ENCODE data around the gene ZBTB14. TPM values are rescaled to one million over a fixed set of nuclear protein-coding genes. Genes with fewer than 3 reads are reported as not detected.

ZBTB14 gene
- total RNA-seq, 1 donor from 2014 or later, result 8.8 TPM

GRCh38 chr18:5297597-5297996 is 2.1 kb upstream of the ZBTB14 start:
- intact Hi-C loops (cut with DNase I), result loop anchor here (5.0 kb wide), 1 partner anchor 60 kb away; no protein-coding TSS in a partner anchor
- H3K9me3 ChIP-seq, result no peaks in the 10 kb centered on the region
- no peak for TF ChIP-seq POLR2AphosphoS5 (IDR thresholded peaks at IDR 0.05; ENCODE audit: insufficient read depth in 1 of 2, low read depth in 1 of 2)
- TF ChIP-seq POLR2A (IDR thresholded peaks at IDR 0.05), result no peak
- TF ChIP-seq, protein P1, sequence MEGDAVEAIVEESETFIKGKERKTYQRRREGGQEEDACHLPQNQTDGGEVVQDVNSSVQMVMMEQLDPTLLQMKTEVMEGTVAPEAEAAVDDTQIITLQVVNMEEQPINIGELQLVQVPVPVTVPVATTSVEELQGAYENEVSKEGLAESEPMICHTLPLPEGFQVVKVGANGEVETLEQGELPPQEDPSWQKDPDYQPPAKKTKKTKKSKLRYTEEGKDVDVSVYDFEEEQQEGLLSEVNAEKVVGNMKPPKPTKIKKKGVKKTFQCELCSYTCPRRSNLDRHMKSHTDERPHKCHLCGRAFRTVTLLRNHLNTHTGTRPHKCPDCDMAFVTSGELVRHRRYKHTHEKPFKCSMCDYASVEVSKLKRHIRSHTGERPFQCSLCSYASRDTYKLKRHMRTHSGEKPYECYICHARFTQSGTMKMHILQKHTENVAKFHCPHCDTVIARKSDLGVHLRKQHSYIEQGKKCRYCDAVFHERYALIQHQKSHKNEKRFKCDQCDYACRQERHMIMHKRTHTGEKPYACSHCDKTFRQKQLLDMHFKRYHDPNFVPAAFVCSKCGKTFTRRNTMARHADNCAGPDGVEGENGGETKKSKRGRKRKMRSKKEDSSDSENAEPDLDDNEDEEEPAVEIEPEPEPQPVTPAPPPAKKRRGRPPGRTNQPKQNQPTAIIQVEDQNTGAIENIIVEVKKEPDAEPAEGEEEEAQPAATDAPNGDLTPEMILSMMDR (IDR thresholded peaks at IDR 0.05), result no peak
- no peak overlapping the region for H3K4me3 ChIP-seq
- peaks cover 20% of the 10 kb centered on the region for H3K4me1 ChIP-seq
- no peaks in the 10 kb centered on the region for H3K27me3 ChIP-seq
- no peaks in the 10 kb centered on the region for H3K36me3 ChIP-seq
- no peak for DNase-seq (ENCODE audit: extremely low spot score in 2 of 2)
- no peak overlapping the region for H3K27ac ChIP-seq

GRCh38 chr18:5296706-5297320 is 1.3 kb upstream of the ZBTB14 start:
- Histone ChIP-seq H3K27me3 (no peaks in the 10 kb centered on the region), H3K4me3 (peak overlapping the region; percentile 80 to 95), H3K9me3 (no peaks in the 10 kb centered on the region), H3K36me3 (peaks cover 0 to 2% of the 10 kb centered on the region in 2 donors), H3K4me1 (peaks cover 20% of the 10 kb centered on the region), H3K27ac (peak overlapping the region; percentile 93)
- TF ChIP-seq POLR2A (IDR thresholded peaks at IDR 0.05), result no peak
- peak in 1 of 2 donors; percentile 72 for TF ChIP-seq POLR2AphosphoS5 (IDR thresholded peaks at IDR 0.05; ENCODE audit: insufficient read depth in 1 of 2, low read depth in 1 of 2)
- intact Hi-C loops (cut with DNase I), result loop anchor here (5.0 kb wide), 1 partner anchor 60 kb away; no protein-coding TSS in a partner anchor
- DNase-seq (ENCODE audit: extremely low spot score in 2 of 2), result peak in 1 of 2 donors; percentile 92

DNA sequence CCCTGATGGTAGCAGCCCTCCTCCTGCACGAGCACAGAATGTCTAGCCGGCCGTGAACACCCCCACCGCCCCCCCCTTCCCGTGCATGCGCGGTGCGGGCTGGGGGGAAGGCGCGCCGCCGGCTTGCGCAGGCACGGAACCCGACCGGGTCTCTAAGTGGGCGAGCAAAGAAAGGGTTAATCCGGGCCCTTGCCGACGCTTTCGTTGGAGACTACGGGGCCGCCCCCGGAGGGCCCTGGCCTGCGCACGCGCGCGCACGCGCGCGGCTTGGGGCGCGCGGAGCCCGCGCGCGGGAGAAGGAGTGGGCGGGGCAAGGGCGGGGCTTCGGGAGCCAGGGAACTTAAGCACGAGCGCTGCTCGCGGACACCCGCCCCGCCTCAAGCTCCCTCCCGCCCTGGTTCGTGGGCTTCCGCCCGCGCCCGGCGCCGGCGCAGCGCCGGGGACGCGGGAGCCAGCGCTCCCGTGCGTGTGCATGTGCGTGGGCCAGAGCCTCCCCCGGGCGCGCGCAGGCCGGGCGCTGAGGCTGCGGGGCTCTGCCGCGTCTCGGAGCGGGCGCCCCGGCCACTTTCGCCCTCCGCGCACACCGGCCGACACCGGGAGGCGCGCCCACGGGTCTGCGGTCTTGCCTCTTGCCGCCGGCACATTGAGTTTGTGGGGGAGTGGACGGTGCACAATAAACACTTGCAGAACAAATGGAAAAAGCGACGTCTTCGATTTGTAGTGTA is 617 bp upstream of the ZBTB14 start:
- DNase-seq (ENCODE audit: extremely low spot score in 2 of 2), result peak in 1 of 2 donors; percentile 95
- H3K27me3 ChIP-seq, result no peaks in the 10 kb centered on the region
- no peaks in the 10 kb centered on the region for H3K9me3 ChIP-seq
- H3K36me3 ChIP-seq, result peaks cover 0 to 8% of the 10 kb centered on the region in 2 donors
- H3K4me3 ChIP-seq, result peak overlapping the region; percentile 80 to 95
- peaks cover 20% of the 10 kb centered on the region for H3K4me1 ChIP-seq
- intact Hi-C loops (cut with DNase I), result loop anchor here (5.0 kb wide), 1 partner anchor 59 kb away; no protein-coding TSS in a partner anchor
- TF ChIP-seq POLR2A (IDR thresholded peaks at IDR 0.05) (peak in 1 of 2 donors; percentile 38), POLR2AphosphoS5 (IDR thresholded peaks at IDR 0.05; ENCODE audit: insufficient read depth in 1 of 2, low read depth in 1 of 2) (peak; percentile 22 to 49)
- TF ChIP-seq, protein P1 (IDR thresholded peaks at IDR 0.05), result no peak
- peak overlapping the region; percentile 93 for H3K27ac ChIP-seq

DNA sequence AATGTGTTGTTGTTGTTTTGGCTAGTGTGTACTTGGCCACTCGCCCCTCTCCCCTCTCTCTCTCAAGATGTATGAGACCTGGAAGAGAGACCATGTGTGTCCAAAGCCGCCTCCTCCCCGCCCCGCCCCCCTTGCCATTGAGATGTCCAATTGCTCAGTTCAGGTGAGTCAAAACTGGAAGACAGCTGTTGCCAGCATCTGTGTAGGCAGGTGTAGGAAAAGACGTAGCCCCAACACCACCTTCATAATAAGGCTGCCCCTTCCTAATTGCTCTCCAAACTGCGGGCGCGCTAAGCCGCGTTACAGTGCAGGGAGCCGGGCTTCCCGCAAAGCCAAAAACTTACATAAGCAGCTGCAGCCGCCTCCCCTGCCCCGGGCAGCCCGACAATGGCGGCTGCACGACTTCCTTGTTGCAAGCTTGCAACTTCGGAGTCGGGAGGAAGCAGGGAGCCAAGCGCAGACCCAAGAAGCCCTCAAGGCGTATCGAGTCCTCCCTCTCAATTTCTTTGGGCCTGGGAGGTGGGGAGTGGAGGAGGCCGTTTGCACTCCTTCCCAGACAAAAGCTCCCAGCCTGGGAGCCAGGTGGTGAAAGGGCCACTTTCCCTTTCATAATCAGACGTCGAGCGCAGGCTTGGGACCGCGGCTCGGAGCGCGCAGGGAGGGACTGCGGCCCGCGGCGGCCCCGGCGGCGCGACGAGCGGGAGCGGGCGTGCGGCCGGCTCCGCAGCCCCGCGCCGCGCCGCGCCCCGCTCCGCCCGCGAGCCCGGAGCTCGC is 882 bp downstream of the ZBTB14 start:
- no peak for DNase-seq (ENCODE audit: extremely low spot score in 2 of 2)
- peak overlapping the region; percentile 88 for H3K27ac ChIP-seq
- H3K36me3 ChIP-seq, result peaks cover 0 to 18% of the 10 kb centered on the region in 2 donors
- H3K4me1 ChIP-seq, result peaks cover 20% of the 10 kb centered on the region
- TF ChIP-seq POLR2A (IDR thresholded peaks at IDR 0.05) (no peak), POLR2AphosphoS5 (IDR thresholded peaks at IDR 0.05; ENCODE audit: insufficient read depth in 1 of 2, low read depth in 1 of 2) (peak in 1 of 2 donors; percentile 63)
- TF ChIP-seq, protein P1 (IDR thresholded peaks at IDR 0.05), result no peak
- intact Hi-C loops (cut with DNase I), result loop anchor here (5.0 kb wide), 1 partner anchor 57 kb away; no protein-coding TSS in a partner anchor
- H3K9me3 ChIP-seq, result no peaks in the 10 kb centered on the region
- H3K27me3 ChIP-seq, result no peaks in the 10 kb centered on the region
- H3K4me3 ChIP-seq, result peak overlapping the region; percentile 84 to 95

DNA sequence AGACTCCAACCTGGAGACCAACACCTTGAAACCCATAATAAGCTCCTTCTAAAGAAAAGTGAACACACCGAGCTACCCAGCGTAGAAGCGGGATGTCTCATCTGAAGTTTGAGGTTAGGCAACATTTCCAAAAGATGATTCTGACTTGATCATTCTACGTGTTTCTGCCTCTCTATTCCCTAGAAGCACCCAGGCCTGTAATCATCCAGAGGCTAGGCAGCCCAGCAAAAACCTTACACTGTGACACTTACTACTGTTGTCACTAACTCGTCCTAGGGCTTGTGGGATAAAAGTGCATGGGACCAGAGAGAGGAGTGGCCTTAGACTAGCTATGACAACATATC is 1.4 kb downstream of the ZBTB14 start:
- TF ChIP-seq, protein P1 (IDR thresholded peaks at IDR 0.05), result no peak
- TF ChIP-seq POLR2AphosphoS5 (IDR thresholded peaks at IDR 0.05; ENCODE audit: insufficient read depth in 1 of 2, low read depth in 1 of 2) (no peak), POLR2A (IDR thresholded peaks at IDR 0.05) (no peak)
- intact Hi-C loops (cut with DNase I), result no loop called here
- peak overlapping the region; percentile 84 to 95 for H3K4me3 ChIP-seq
- no peaks in the 10 kb centered on the region for H3K9me3 ChIP-seq
- no peaks in the 10 kb centered on the region for H3K27me3 ChIP-seq
- no peak for DNase-seq (ENCODE audit: extremely low spot score in 2 of 2)
- peaks cover 20% of the 10 kb centered on the region for H3K4me1 ChIP-seq
- peaks cover 0 to 18% of the 10 kb centered on the region in 2 donors for H3K36me3 ChIP-seq
- H3K27ac ChIP-seq, result peak overlapping the region; percentile 88
